ENCODE measurements around the gene DNAJC1.

GRCh38 chr10:21929070-21929469 lies 74.5 kb downstream of the DNAJC1 start:
- no peak for TF ChIP-seq CTCF (IDR thresholded peaks at IDR 0.05)
- TF ChIP-seq POLR2A (IDR thresholded peaks at IDR 0.05) = no peak
- TF ChIP-seq POLR2AphosphoS5 (IDR thresholded peaks at IDR 0.05; ENCODE audit: insufficient read depth in 1 of 2, low read depth in 1 of 2) = no peak

Measured in vagina (tissue), 2 donors.